HK-2 (cell line): ENCODE data around the gene HMX1.
A peak's percentile ranks its signal among the peaks of the same experiment; 100 is the strongest.

Source experiments
- DNase-seq: peaks from one replicate; pipeline ENCODE4 v3.0.0-alpha.2; 2018; ENCODE audit not compliant: unreplicated experiment

Gene HMX1

GRCh38 chr4:8856835-8857621, 14.6 kb downstream of the HMX1 start:
- DNase-seq: no peak

DNA sequence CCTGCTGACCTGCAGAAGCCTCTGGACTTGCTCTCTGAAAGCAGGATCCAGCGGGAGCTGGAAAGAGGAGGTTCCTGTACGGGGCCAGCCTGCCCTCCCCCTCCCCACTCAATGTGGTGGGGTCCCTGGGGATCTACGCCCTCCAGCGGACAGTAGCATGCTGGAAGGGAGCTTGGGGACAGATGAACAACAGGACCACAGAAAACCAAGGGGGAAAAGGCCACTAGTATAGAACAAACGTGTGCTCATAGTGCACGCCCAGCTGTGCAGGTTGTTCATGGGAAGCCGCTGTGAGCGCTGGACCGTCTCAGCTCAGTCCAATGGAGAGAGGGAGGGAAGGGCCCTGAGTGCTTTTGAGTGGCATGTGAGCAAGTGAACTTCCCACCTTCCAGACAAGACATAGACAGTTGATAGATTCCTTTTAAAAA, 15.8 kb downstream of the HMX1 start:
- DNase-seq: peak; percentile 19

DNA sequence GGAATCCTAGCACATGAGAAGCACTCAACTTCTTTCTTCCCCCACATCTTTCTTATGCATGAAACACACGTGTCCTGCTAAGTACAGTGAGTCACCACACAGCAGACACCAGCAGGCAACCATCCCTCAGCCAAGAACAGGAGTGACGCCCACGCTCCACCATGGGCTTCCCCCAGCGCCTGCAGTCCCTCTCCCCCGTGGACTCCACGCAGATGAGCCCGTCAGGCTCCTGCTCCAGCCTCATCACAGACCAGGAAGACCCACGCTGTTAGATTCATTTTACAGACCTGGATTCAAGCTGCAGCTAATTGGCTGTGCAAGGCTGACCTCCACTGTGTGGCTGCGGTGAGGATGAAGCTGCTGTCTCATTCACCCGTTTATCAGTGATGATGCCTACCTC, 16.7 kb downstream of the HMX1 start:
- DNase-seq: peak; percentile 24

DNA sequence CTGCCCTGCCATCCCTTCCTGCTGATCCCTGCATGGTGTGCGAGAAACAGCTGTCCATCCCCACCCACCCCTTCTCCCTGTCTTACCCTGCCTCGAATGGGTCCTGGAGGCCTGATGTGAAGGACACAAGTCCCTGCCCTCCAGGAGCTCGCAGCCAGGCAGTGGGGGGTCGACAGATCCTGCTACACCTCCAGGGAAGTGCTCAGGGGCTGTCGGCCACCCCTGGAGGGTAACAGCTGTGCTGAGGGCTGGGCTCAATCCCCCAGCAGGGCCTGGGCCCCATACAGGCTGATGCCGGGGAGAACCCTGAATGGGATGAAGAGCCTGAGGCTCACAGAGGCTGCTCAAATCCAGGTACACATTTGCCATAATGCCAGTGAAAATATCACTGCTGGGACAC, 17.6 kb downstream of the HMX1 start:
- no peak for DNase-seq

- no peak for DNase-seq
Observed at GRCh38 chr4:8853249-8853648, 18.4 kb downstream of the HMX1 start.

DNA sequence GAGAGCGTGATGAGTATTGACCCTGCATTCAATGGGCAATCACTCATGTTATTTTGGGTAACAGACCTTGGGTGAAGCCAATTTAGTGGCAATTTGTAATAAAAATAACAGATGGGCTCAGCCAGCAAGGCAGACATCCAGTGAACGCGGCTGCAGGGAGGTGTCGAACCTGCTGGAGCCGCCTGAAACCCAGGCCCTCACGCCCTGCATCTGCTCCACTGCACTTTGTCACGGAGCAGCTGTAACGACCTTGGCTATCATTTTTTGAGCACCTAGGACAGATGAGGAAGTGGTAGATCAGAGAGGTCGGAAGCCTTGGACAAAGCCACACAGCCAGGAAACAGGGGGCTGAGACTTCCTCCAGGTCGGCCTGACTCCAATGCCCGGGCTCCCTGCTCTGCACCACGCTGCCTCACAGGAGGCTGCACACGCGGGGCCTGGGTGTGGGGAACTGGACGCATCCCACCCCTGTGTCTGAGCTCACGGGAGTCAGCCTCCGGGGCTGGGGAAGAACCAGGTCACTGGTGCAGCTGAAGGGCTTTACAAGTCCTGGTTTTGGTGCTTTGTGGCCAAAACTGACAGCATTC, 19.4 kb downstream of the HMX1 start:
- DNase-seq: no peak

GRCh38 chr4:8851321-8852117, 20.1 kb downstream of the HMX1 start:
- DNase-seq: no peak

DNA sequence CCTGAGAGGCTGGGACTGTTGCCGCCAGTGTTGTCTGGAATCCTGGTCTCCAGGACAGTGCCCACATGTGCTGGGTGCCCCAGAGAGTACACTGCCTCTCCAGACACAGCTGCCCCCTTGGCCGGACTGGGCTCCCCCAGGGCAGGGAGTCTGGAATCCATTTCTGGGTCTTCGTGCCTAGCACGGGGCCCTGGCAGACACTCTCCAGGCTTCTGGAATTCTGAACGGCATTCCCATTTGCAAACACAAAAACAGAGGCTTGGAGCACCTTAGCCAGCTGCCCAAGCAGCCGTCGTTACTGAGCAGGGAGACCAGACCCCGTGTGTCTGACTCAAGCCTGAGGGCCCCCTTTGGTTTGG, 20.8 kb downstream of the HMX1 start:
- no peak for DNase-seq

DNA sequence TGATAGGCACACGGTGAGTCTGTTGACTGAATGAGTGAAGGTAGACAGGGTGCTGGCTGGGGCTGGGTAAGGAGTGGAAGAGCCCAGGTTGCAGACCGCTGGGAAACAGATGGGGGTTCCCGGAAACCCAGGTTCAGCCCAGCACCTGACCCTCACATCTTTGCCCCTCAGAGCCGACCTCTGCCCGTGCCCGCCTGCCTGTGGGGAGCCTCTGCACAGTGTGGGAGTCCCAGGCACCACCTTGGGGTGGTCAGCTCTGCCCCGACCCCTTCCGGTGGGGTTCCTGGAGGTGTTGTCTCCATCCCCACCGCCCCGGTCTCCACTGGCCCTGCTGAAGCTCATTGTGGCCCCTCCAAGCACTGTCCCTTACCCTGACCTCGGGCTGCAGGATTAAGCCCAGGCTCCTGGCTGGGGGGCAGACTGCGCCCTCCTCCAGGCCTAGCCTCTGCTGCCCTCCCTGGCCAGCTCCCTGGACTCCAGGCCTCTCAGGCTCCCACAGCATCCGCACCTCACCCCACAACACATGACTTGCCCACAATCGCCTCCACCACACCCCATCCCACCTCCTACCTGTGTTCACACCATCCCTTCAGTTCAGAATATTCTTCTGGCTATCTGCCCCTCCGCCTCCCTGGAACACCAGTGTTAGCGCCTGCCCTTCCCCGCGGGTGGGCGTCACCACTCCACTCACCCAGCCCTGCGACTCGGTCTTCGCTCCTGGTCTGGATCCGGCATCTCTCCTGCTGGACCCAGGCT, 21.4 kb downstream of the HMX1 start:
- DNase-seq: no peak

- no peak for DNase-seq
Observed at GRCh38 chr4:8849266-8850073, 22.2 kb downstream of the HMX1 start.

- no peak for DNase-seq
Observed at GRCh38 chr4:8848507-8849265, 23.0 kb downstream of the HMX1 start.

DNA sequence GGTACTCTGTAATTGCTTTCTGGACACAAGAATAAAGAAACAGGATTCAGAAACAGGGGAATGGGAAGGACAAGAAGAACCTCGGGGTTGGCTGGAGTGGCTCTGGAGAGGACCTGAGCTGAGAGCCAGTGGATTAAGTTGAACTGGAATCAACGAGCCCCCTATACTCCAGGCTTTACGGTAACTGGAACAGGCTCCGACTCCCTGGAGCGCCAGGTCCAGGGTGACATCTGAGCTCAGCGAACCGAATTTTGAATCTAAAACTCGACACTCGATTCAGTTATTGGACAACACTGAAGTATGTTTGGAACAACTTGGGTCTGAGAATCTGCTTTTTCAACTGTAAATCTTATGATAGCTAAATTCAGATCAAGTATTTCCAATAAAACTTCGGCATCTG, 23.9 kb downstream of the HMX1 start:
- DNase-seq: no peak

GRCh38 chr4:8847331-8847730, 24.3 kb downstream of the HMX1 start:
- DNase-seq: no peak

DNA sequence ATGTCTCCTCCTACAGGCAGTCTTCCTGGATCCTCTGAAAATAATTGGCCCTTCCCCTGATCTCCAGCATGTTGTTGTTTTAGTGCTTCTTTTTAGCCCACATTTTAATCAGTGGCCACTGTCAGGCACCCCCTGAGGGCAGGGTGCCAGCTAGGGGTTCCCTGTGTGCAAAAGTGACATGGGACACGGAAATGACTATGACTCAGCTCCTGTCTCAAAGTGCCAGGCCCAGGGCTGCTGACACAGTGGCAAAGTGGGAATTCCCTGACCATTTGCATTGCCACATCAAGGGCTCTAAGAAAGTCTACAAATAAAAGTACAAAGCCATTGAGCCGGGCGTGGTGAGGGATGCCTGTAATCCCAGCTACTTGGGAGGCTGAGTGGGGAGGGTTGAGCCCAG, 24.8 kb downstream of the HMX1 start:
- DNase-seq: no peak

DNA sequence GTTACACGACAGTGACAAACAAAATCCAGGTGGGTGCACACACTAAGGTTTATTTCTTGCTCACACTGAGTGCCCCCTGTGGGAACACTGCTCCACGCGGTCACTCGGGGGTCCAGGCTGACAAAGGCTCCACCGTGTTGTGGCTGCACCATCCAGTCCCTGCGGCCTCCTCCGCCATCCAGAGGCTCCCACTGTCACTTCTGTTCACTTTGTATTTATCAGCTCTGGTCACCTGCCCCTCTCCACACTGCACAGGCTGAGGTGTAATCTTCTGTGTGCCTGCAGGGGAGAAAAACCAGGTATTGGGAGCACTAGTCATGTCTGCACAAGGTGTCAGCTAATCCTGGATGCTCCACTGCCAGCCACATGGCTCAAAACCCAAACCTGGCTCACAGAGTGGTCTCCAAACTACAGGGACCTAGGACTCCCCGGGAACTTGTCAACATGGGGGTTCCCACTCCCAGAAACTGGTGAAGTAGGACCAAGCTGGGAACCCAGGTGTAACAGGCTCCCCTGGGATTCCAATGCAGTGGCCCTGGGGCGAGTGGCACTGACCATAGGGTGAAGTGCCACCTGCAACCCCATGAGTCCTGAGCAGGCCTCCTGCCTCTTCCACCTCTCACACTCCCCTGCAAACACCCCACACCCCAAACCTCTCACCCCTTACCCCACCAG, 25.5 kb downstream of the HMX1 start:
- no peak for DNase-seq

DNA sequence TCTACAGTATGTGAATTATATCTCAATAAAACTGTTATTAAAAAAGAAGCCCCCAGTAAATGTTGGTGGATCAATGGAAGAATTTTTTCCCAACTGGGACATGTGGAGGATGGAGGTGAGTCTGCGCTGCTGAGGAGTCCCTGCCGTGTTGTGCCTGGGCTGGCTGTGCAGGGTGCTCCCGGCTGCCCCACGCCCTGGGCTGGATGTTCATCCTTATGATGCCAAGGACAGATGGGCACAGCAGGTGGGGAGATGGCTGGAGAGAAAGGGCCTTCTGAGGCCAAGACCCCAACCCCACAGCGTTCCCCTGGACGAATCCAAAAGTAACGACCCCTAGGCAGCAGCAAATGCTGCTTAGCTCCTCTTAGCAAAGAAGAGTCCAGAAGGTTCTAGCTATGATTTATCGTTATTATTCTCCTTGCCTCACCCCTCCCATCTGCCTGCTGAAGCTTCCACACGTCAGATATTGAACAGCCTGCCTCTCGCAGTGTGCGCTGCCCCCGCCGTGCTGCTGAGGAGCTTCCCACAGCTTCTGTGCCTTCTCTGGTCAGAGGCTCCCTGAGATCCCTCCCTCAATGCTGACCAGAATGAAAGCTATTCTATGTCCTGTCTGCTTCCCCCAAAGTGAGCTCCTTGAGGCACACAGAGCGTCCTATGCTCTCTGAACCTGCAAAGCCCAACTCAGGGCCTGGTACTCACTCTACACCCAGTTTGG, 26.5 kb downstream of the HMX1 start:
- DNase-seq: no peak

DNA sequence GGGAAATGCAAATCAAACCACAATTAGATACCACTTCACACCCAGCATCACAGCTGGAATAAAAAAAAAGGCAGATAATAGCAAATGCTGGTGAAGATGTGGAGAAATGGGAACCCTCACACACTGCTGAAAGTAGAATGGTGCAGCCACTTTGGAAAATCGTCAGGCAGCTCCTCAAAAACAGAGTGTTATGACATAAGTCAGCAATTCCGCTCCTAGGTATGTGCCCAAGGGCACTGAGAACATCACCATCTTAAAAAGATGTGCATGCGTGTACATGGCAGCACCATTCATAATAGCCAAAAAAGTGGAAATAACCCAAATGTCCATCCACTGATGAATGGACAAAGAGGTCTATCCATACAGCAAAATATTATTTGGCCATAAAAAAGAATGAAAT, 28.0 kb downstream of the HMX1 start:
- DNase-seq: no peak

DNA sequence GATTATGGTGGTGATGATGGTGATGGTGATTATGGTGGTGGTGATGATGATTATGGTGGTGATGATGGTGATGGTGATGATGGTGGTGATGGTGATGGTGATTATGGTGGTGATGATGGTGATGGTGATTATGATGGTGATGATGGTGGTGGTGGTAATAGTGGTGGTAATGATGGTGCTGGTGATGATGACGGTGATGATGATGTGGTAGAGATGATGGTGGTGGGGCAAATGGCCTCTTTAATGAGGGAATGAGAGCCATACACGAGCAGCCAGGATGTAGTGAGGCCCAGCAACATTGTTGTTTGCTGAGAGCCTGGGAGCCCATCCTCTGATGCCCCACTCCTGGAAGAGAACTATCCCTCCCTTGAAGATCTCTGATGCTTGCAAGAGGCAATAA, 29.0 kb downstream of the HMX1 start:
- no peak for DNase-seq

- DNase-seq: no peak
Observed at GRCh38 chr4:8841678-8842268, 29.9 kb downstream of the HMX1 start.
